ENCODE results near the gene CAMTA1. TPM values are rescaled to one million over a fixed set of nuclear protein-coding genes. Genes with fewer than 3 reads are reported as not detected.

The CAMTA1 gene
- total RNA-seq, 1 experiment from 2014 or later, result 69.5 TPM

DNA sequence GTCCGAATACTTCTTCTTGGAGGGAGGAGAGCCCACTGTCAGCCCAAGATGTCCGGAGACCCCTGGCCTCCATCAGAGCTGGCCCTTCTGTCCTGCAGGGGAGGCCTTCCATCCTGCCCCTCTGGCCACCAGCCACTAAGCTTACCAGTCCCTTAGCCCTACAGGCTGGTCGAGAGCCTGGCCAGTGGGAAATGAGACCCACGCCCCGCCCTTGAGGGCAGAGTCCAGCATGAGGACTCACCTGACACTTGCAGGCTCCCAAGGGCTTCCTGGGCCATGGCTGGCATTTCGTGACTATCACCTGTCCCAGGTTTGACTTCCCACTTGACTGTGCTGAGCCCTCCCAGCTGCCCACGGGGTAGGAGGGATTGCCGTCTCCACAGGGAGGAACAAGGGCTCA lies 624.0 kb downstream of the CAMTA1 start:
- intact Hi-C loops (cut with micrococcal nuclease), result no loop called here
- H4K20me1 ChIP-seq (ENCODE audit: insufficient read depth), result no peaks in the 10 kb centered on the region
- CTCF ChIA-PET, result no interaction called here
- no peaks in the 10 kb centered on the region for H3K9me3 ChIP-seq (ENCODE audit: control insufficient read depth in 1 of 2, insufficient read depth in 1 of 2, low read depth in 1 of 2, low read length in 2 of 2)
- H3K27me3 ChIP-seq (ENCODE audit: insufficient read depth, low read length), result no peaks in the 10 kb centered on the region
- no peaks in the 10 kb centered on the region for H3K9me2 ChIP-seq (ENCODE audit: insufficient read depth)
- no peaks in the 10 kb centered on the region for H3K79me2 ChIP-seq (ENCODE audit: insufficient read depth, low read length)
- no peak for TF ChIP-seq SIN3A (IDR thresholded peaks at IDR 0.05; ENCODE audit: low read depth)
- no peak for TF ChIP-seq ATF3 (IDR thresholded peaks at IDR 0.05)
- no peak for TF ChIP-seq ZNF274 (IDR thresholded peaks at IDR 0.05; ENCODE audit: low read depth, low read length)
- TF ChIP-seq, protein P1, sequence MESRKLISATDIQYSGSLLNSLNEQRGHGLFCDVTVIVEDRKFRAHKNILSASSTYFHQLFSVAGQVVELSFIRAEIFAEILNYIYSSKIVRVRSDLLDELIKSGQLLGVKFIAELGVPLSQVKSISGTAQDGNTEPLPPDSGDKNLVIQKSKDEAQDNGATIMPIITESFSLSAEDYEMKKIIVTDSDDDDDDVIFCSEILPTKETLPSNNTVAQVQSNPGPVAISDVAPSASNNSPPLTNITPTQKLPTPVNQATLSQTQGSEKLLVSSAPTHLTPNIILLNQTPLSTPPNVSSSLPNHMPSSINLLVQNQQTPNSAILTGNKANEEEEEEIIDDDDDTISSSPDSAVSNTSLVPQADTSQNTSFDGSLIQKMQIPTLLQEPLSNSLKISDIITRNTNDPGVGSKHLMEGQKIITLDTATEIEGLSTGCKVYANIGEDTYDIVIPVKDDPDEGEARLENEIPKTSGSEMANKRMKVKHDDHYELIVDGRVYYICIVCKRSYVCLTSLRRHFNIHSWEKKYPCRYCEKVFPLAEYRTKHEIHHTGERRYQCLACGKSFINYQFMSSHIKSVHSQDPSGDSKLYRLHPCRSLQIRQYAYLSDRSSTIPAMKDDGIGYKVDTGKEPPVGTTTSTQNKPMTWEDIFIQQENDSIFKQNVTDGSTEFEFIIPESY (IDR thresholded peaks at IDR 0.05; ENCODE audit: extremely low read depth, insufficient replicate concordance, low read length), result no peak
- TF ChIP-seq TCF7L2 (IDR thresholded peaks at IDR 0.05; ENCODE audit: borderline replicate concordance, extremely low read depth, insufficient read depth, insufficient read length), result no peak
- TF ChIP-seq POLR2AphosphoS5 (IDR thresholded peaks at IDR 0.05; ENCODE audit: low read depth, low read length), result no peak
- no peak for TF ChIP-seq EGR1 (IDR thresholded peaks at IDR 0.05; ENCODE audit: low read depth)
- TF ChIP-seq SRF (IDR thresholded peaks at IDR 0.05; ENCODE audit: low read depth), result no peak
- TF ChIP-seq EZH2phosphoT487 (IDR thresholded peaks at IDR 0.05; ENCODE audit: borderline replicate concordance), result no peak
- no peak for TF ChIP-seq YY1 (IDR thresholded peaks at IDR 0.05; ENCODE audit: extremely low read depth, insufficient replicate concordance, low read depth, low read length)
- TF ChIP-seq CEBPB (IDR thresholded peaks at IDR 0.05; ENCODE audit: low read depth), result no peak
- no peak for TF ChIP-seq JUND (IDR thresholded peaks at IDR 0.05)
- ATAC-seq (no peak), DNase-seq (ENCODE audit: low read depth, low spot score) (no peak)
- peaks cover 0 to 5% of the 10 kb centered on the region in 2 experiments; a peak in 1 of 4 replicates for H3K4me1 ChIP-seq (ENCODE audit: control insufficient read depth in 1 of 2, insufficient read depth in 2 of 2, low read length in 2 of 2)
- H3K4me3 ChIP-seq (replicated peaks in 1 of 2; ENCODE audit: low read depth in 1 of 2, low read length in 2 of 2), result no peak overlapping the region
- H3K36me3 ChIP-seq (ENCODE audit: control insufficient read depth in 1 of 2, insufficient read depth in 2 of 2, low read length in 2 of 2), result no peaks in the 10 kb centered on the region
- no peak overlapping the region for H3K9ac ChIP-seq (ENCODE audit: low read length)
- H2AFZ ChIP-seq (ENCODE audit: low read depth, low read length, poor library complexity, severe bottlenecking), result no peak overlapping the region
- BruUV-seq (replicated peaks), result no TSS peak
- H3K27ac ChIP-seq (ENCODE audit: low read depth, low read length), result no peak overlapping the region
- RAD21 ChIA-PET (ENCODE audit: low non-redundant PET in 1 of 2, low total read pairs in 2 of 2, uncharacterized antibody in 2 of 2, unreplicated experiment in 2 of 2), result no interaction called here
- POLR2A ChIA-PET, result no interaction called here
- no peak overlapping the region for H3K4me2 ChIP-seq (ENCODE audit: low read length)

Measured in HCT116 (cell line).